GM12892 (cell line): ENCODE results near the gene ETV5.
"Not testable (repeated sequence)": the region's sequence is repeated elsewhere in the genome, so short reads cannot be mapped to it uniquely, and the experiment has no call there.

Experiments used
- DNase-seq: peaks from one replicate; pipeline ENCODE4 v3.0.0; 2011; ENCODE audit not compliant: insufficient read length
- FAIRE-seq: peaks from 2 replicates; lab custom pipeline; 2011; peaks lifted over from hg19 to GRCh38; lab: Jason Lieb, UNC
- POLR2A ChIP-seq: IDR thresholded peaks from 2 replicates; pipeline ENCODE4 v1.6.1; 2011; ENCODE audit warnings: low read depth, low read length, control low read depth
- POLR2AphosphoS5 ChIP-seq: IDR thresholded peaks from 2 replicates; pipeline ENCODE4 v1.6.1; 2011; ENCODE audit warnings: low read depth, low read length, control low read depth
- TAF1 ChIP-seq: IDR thresholded peaks from 2 replicates; pipeline ENCODE4 v1.6.1; 2011; ENCODE audit warnings: low read depth, mild to moderate bottlenecking, control low read depth, low read length, borderline replicate concordance

ETV5 gene

DNA sequence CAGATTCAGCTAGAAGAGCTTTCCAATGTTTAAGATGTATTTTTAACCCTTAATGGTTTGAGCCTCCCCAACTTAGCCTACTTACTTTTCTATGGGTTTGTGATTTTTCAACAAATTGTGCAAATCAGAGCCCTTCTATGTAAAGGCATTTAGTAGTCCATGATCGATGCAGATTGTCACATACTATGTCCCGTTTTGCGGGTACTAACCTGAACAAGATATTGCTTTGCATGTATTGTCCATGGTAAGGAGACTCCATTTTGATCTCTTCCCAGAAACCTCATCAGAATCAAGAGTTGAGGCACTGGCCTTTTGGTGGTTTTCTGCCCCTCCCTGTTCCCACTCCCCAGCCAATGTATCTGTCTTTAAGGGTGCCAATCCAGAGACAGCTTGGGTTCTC lies 60.8 kb downstream of the ETV5 start:
- no peak for DNase-seq
- FAIRE-seq: no peak
- TF ChIP-seq POLR2AphosphoS5: no peak
- TF ChIP-seq TAF1: no peak
- no peak for TF ChIP-seq POLR2A

DNA sequence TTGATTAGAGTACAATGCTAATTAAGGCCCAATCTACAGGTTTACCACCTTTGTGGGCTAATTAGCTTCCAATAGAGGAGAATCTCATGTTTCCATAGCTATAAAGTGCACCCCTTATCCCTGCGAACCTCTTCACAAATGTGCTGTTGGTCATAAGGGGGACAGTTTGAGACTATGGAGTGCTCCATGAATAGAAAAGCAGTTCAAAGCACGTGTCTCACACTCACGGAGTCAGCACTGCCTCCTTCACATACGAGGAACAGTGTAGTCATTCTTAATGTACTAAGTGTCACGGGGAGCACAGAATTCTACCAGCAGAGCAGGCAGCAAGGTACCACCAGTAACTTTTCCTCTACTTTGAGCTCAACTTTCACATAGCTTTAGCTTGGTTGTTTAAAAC lies 62.1 kb downstream of the ETV5 start:
- FAIRE-seq (no peak), DNase-seq (no peak)
- TF ChIP-seq POLR2AphosphoS5: no peak
- no peak for TF ChIP-seq TAF1
- TF ChIP-seq POLR2A: no peak

DNA sequence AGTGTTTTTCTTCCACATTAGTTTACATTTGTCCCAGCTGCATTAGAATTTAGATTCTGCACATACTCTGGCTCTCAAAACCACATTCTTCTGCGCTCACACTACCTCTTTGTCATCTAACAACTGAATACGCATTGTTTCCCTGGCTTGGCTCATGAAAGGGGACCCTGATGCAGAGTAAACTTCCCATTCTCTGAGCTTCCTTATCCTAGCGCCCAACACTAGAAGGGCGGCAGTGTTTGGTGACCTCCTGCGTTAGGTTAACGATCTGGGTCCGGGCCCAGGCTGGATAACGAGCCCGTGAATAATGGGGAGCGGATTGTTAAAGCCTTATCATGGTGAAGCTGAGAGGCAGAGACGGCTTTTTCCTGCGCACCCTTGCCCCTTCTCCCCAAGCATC lies 63.9 kb downstream of the ETV5 start:
- TF ChIP-seq POLR2A (no peak), POLR2AphosphoS5 (no peak), TAF1 (no peak)
- DNase-seq (no peak), FAIRE-seq (no peak)

DNA sequence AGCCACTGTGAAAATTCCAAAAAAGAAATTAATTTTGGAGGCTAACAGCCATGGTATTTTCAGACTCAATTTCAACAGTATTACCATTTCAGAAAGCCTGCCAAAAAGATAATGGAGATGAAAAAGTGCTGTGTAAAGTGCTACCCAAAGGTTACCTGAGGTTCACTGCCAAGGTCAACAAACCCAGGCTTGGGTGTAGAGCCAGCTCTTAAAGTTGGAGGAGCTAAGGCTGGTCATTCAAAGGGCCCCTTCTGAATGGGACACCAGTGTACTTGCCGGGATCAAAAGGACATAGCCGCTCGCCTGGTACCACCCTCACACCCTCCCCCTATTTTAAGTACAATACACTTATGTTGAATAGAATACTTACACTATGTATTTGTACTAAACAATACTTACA lies 64.5 kb downstream of the ETV5 start:
- FAIRE-seq: no peak

DNA sequence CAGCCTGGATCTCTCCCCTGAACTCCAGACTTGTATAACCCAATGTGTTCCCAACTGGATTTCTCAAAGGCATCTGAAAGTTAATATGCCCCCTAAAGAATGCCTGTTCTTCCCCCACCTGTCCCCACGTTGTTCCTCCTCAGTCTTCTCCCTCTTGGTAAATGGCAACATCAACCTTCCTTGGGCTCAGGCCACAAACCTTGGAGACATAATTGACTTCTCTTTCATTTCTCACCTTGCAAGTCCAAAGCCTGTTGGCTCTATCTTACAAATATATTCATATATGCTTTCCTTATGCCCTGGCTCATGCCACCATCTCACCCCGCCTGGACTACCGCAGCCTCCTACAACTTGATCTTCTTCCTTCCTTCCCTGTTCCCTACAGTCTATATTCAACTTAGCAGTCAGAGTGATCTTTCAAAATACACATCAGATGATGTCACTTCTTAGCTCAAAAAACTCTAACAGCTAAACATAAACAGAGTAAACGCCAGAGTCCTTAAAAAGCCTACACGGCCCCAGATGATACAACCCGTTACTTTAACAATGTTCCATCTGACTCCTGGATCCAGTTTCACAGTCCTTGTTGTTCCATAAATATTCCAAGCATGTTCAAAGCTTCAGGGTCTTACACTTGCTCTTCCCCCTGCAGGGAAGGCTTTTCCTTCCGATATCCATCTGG lies 66.2 kb downstream of the ETV5 start:
- TF ChIP-seq POLR2A: no peak
- no peak for TF ChIP-seq POLR2AphosphoS5
- no peak for TF ChIP-seq TAF1
- DNase-seq (no peak), FAIRE-seq (no peak)

More for the DNA sequence above, 64.5 kb downstream of the ETV5 start:
- TF ChIP-seq POLR2A (no peak), TAF1 (no peak), POLR2AphosphoS5 (no peak)
- no peak for DNase-seq

DNA sequence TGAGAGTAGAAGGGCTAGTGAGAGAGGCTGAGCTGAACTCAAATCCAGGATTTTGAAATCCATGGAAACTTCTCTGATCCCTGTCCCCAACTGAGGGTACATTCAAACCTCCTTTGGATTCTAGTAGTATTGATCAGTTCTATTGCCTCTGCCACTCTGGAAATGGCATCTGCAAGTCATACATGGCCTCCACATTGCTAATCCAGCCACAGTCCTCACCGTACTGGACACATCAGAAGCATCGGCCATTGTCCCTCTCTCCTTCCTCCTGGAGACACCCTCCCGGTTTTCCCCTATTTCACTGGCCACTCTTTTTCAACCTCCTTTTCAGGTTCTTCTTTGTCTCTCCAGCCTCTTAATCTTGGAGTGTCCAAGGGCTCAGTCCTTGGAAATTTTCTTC lies 66.9 kb downstream of the ETV5 start:
- DNase-seq: no peak
- no peak for TF ChIP-seq TAF1
- no peak for TF ChIP-seq POLR2AphosphoS5
- no peak for TF ChIP-seq POLR2A
- FAIRE-seq: no peak

DNA sequence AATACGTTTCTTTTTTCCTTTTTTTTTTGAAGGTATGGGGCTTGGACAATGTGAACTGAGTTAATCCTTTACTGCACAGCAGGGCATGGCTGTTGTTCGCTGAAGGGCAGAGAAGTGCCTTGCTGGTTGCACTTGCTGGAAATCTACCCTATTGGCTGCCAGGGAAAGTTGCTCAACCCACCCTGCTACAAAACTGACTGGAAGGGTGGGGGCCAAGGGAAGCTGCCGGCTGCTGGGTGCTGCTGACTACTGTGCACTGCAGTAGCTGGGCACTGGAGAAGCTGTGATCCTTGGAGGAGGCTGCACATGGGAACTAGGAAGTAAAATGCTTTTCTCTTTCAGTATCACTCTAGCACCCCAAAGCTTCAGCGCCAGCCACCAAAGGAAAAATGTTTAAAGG lies 70.5 kb downstream of the ETV5 start:
- DNase-seq: no peak
- FAIRE-seq: no peak
- no peak for TF ChIP-seq POLR2A
- no peak for TF ChIP-seq POLR2AphosphoS5
- no peak for TF ChIP-seq TAF1

DNA sequence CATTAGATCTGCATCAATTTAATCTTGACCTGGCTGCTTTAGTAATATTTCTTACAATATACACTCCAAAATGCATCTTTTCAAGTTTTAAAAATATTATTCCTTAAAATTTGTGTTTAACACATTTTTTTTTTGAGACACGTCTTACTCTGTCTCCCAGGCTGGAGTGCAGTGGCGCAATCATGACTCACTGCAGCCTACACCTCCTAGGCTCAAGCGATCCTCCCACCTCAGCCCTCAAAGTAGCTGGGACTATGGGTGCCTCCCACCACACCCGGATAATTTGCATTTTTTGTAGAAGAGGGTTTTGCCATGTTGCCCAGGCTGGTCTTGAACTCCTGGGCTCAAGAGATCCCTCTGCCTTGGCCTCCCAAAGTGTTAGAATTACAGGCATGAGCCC lies 73.6 kb downstream of the ETV5 start:
- DNase-seq (no peak), FAIRE-seq (no peak)
- TF ChIP-seq POLR2A (no peak), TAF1 (no peak), POLR2AphosphoS5 (no peak)

DNA sequence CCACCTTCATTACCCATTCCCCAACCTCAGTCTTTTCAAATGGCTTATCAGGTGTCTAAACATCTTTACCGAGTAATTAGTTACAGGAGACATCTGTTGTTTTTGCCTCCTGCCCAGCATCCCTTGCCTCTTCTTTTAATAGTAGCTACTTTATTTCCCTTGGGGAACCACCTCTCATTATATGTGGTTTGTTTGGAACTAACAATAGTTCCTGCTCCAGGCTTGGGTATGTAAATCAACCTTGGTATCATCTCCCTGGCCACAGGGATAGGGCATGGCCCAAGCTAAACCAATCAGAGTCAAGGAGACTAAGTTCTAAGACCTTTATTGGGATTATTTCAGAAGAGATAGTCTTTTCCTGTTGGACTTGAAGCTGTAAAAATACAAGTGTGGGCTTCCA lies 76.6 kb downstream of the ETV5 start:
- DNase-seq (no peak), FAIRE-seq (no peak)
- no peak for TF ChIP-seq TAF1
- no peak for TF ChIP-seq POLR2AphosphoS5
- no peak for TF ChIP-seq POLR2A

DNA sequence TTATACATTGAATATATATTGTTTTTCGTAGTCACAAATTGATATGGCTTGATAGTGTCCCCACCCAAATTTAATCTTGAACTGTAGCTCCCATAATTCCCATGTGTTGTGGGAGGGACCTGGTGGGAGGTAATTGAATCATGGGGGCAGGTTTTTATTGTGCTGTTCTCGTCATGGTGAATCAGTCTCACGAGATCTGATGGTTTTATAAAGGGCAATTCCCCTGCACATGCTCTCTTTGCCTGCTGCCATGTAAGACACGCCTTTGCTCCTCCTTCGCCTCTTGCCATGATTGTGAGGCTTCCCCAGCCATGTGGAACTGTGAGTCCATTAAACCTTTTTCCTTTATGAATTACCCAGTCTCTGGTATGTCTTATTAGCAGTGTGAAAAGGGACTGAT lies 82.9 kb downstream of the ETV5 start:
- FAIRE-seq, DNase-seq: not testable (repeated sequence)

DNA sequence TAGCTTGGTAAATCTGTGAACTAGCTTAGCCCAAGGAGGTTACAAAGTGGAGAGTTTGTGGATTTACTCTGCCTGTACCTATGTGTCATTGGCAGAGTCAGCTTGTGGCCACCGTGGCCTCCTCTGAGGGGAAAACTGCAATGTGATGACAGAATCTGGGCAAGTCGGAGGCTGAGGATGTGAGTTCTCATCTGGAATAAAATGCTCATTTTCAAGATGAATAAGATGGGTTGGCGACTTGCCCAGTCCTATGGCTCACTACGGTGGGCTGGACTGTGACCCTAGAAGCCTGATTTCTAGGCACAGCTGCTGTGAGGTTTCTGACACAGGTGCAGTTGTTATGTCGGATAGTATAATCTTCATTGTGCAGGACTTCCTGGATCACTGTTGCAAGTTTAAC lies 83.7 kb downstream of the ETV5 start:
- FAIRE-seq (no peak), DNase-seq (no peak)
- no peak for TF ChIP-seq POLR2AphosphoS5
- no peak for TF ChIP-seq POLR2A
- no peak for TF ChIP-seq TAF1

DNA sequence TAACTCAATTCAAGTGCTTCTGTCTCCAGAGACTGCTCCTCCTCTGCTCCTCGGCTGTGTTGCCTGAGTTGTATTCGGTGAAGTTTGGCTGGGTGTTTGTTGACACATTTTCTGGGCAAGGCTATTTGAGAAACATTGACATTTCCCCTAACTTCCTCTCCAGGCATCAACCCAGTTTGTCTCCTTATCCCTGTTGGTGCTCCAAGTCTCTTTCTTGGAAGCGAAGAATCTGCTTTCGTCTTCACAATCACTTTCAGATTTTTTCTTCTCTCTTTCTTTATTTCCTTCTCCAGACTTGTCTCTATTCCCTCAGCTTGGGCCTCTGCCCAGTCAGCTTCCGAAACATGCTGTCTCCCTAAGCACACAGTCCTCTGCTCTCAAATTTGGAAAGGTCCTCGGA lies 84.7 kb downstream of the ETV5 start:
- DNase-seq (no peak), FAIRE-seq (no peak)
- no peak for TF ChIP-seq POLR2AphosphoS5
- no peak for TF ChIP-seq POLR2A
- no peak for TF ChIP-seq TAF1

DNA sequence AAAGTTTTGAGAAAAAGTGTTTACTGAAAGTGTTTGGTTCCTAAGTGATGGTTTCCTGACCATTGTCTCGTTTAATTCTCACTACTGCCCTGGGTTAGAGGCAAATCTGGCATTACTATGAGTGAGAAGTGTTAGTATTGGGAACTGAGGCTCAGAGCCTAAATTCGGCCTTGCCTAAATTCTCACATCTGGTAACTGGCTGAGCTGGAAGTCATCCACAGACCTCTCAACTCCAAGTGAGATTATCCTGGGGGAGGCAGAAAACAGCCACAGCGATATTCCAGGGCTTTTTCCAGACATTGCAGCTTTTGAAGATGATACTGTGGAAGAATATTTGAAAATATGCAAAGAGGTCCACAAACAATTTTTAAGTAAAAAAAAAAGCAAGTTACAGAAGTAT lies 86.0 kb downstream of the ETV5 start:
- TF ChIP-seq POLR2AphosphoS5: no peak
- no peak for TF ChIP-seq TAF1
- no peak for TF ChIP-seq POLR2A
- FAIRE-seq (no peak), DNase-seq (no peak)
